HAP-1 (cell line): Measurements from ENCODE around the gene CD300LF.

ENCODE experiments used
- DNase-seq, 2 experiments: peaks; one replicate each; pipeline ENCODE4 v3.0.0-alpha.2; 2016 to 2020; ENCODE audit warnings: low spot score in 2 of 2
- H3K27me3 ChIP-seq: fragments of 250-450 bp; sonication (Bioruptor Pico); 2 replicates; pipeline ENCODE4 v1.5.1; 2020; ENCODE audit warnings: low read depth, mild to moderate bottlenecking, moderate library complexity
- H3K36me3 ChIP-seq: fragments of 250-450 bp; sonication (Bioruptor Pico); replicated peaks from 2 replicates; pipeline ENCODE4 v1.5.1; 2020; ENCODE audit warnings: mild to moderate bottlenecking
- H3K4me1 ChIP-seq: fragments of 250-450 bp; sonication (Bioruptor Pico); 2 replicates; pipeline ENCODE4 v1.5.1; 2020; ENCODE audit warnings: mild to moderate bottlenecking
- H3K4me3 ChIP-seq: fragments of 250-450 bp; sonication (Bioruptor Pico); 2 replicates; pipeline ENCODE4 v1.5.1; 2020; ENCODE audit warnings: mild to moderate bottlenecking, moderate library complexity
- H3K9me3 ChIP-seq: fragments of 250-450 bp; sonication (Bioruptor Pico); 2 replicates; pipeline ENCODE4 v1.5.1; 2020; ENCODE audit warnings: mild to moderate bottlenecking, moderate library complexity
- in situ Hi-C: fragments of 300-500 bp; cut with MboI; formaldehyde crosslinking; loops from 3 replicates; pipeline ENCODE4 v1.14.3; 2020; ENCODE audit warnings: low sequenced_read_pairs, inconsistent platforms, mixed read lengths

CD300LF gene

GRCh38 chr17:74712301-74712700, 422 bp downstream of the CD300LF start:
- no peak for DNase-seq
- Histone ChIP-seq H3K4me3 (no peak overlapping the region), H3K27me3 (peaks cover 5% of the 10 kb centered on the region; the same call in 1 of the 2 replicates), H3K9me3 (no peaks in the 10 kb centered on the region), H3K4me1 (no peaks in the 10 kb centered on the region; the same call in 1 of the 2 replicates), H3K36me3 (no peaks in the 10 kb centered on the region)
- in situ Hi-C loops: no loop called here

- Histone ChIP-seq H3K4me3 (no peak overlapping the region), H3K4me1 (no peaks in the 10 kb centered on the region; the same call in 1 of the 2 replicates), H3K9me3 (no peaks in the 10 kb centered on the region), H3K27me3 (peaks cover 5% of the 10 kb centered on the region; the same call in 1 of the 2 replicates), H3K36me3 (no peaks in the 10 kb centered on the region)
- in situ Hi-C loops: no loop called here
- DNase-seq: no peak
These were observed 1.5 kb downstream of the CD300LF start for GRCh38 chr17:74711058-74711824.

- Histone ChIP-seq H3K36me3 (no peaks in the 10 kb centered on the region), H3K9me3 (no peaks in the 10 kb centered on the region), H3K4me1 (no peaks in the 10 kb centered on the region; the same call in 1 of the 2 replicates), H3K4me3 (no peak overlapping the region), H3K27me3 (no peaks in the 10 kb centered on the region; the same call in 1 of the 2 replicates)
- in situ Hi-C loops: no loop called here
- DNase-seq: no peak
These were observed 8.2 kb downstream of the CD300LF start for GRCh38 chr17:74704544-74704943.

- H3K4me1 ChIP-seq: no peaks in the 10 kb centered on the region; the same call in 1 of the 2 replicates
- no peaks in the 10 kb centered on the region for H3K9me3 ChIP-seq
- H3K27me3 ChIP-seq: no peaks in the 10 kb centered on the region; the same call in 1 of the 2 replicates
- in situ Hi-C loops: no loop called here
- H3K36me3 ChIP-seq: no peaks in the 10 kb centered on the region
- H3K4me3 ChIP-seq: no peak overlapping the region
- no peak for DNase-seq
These were observed 9.4 kb downstream of the CD300LF start for GRCh38 chr17:74703311-74703710.

- no peaks in the 10 kb centered on the region for H3K36me3 ChIP-seq
- no peaks in the 10 kb centered on the region for H3K9me3 ChIP-seq
- no peak overlapping the region for H3K4me3 ChIP-seq
- in situ Hi-C loops: no loop called here
- no peak for DNase-seq
- H3K27me3 ChIP-seq: peaks cover 2% of the 10 kb centered on the region; the same call in 1 of the 2 replicates
- no peaks in the 10 kb centered on the region for H3K4me1 ChIP-seq
These were observed 10.4 kb downstream of the CD300LF start for GRCh38 chr17:74702116-74702871.

GRCh38 chr17:74699236-74699635, 13.5 kb downstream of the CD300LF start:
- no peaks in the 10 kb centered on the region for H3K9me3 ChIP-seq
- H3K27me3 ChIP-seq: 0 out of 2 replicates have a peak, but pooled peaks cover 2% of the 10 kb centered on the region
- no peak overlapping the region for H3K4me3 ChIP-seq
- in situ Hi-C loops: no loop called here
- H3K4me1 ChIP-seq: no peaks in the 10 kb centered on the region
- no peaks in the 10 kb centered on the region for H3K36me3 ChIP-seq
- DNase-seq: no peak

GRCh38 chr17:74698069-74698468, 14.7 kb downstream of the CD300LF start:
- in situ Hi-C loops: no loop called here
- Histone ChIP-seq H3K4me3 (no peak overlapping the region), H3K27me3 (0 out of 2 replicates have a peak, but pooled peaks cover 2% of the 10 kb centered on the region), H3K9me3 (no peaks in the 10 kb centered on the region), H3K4me1 (no peaks in the 10 kb centered on the region), H3K36me3 (no peaks in the 10 kb centered on the region)
- DNase-seq: no peak

- in situ Hi-C loops: no loop called here
- no peaks in the 10 kb centered on the region for H3K36me3 ChIP-seq
These were observed 15.2 kb downstream of the CD300LF start for GRCh38 chr17:74697515-74697914.

GRCh38 chr17:74695629-74696028, 17.1 kb downstream of the CD300LF start:
- no peak overlapping the region for H3K4me3 ChIP-seq
- H3K36me3 ChIP-seq: no peaks in the 10 kb centered on the region
- no peaks in the 10 kb centered on the region for H3K4me1 ChIP-seq
- no peak for DNase-seq
- in situ Hi-C loops: no loop called here
- 0 out of 2 replicates have a peak, but pooled peaks cover 2% of the 10 kb centered on the region for H3K27me3 ChIP-seq
- H3K9me3 ChIP-seq: no peaks in the 10 kb centered on the region

More at GRCh38 chr17:74697515-74697914, 15.2 kb downstream of the CD300LF start:
- no peaks in the 10 kb centered on the region for H3K9me3 ChIP-seq
- H3K4me1 ChIP-seq: no peaks in the 10 kb centered on the region
- no peak overlapping the region for H3K4me3 ChIP-seq
- DNase-seq: no peak
- 0 out of 2 replicates have a peak, but pooled peaks cover 2% of the 10 kb centered on the region for H3K27me3 ChIP-seq

- no peak for DNase-seq
- H3K27me3 ChIP-seq: peaks cover 5% of the 10 kb centered on the region; the same call in 1 of the 2 replicates
- no peak overlapping the region for H3K4me3 ChIP-seq
- no peaks in the 10 kb centered on the region for H3K36me3 ChIP-seq
- H3K9me3 ChIP-seq: no peaks in the 10 kb centered on the region
- no peaks in the 10 kb centered on the region for H3K4me1 ChIP-seq
- in situ Hi-C loops: no loop called here
These were observed 18.6 kb downstream of the CD300LF start for GRCh38 chr17:74694081-74694480.

- Histone ChIP-seq H3K4me1 (no peaks in the 10 kb centered on the region), H3K9me3 (no peaks in the 10 kb centered on the region), H3K36me3 (no peaks in the 10 kb centered on the region), H3K4me3 (no peak overlapping the region), H3K27me3 (peaks cover 9% of the 10 kb centered on the region; the same call in 1 of the 2 replicates)
- DNase-seq: no peak
- in situ Hi-C loops: no loop called here
These were observed 21.6 kb downstream of the CD300LF start for GRCh38 chr17:74691151-74691550.

GRCh38 chr17:74690409-74690825, 22.3 kb downstream of the CD300LF start:
- no peaks in the 10 kb centered on the region for H3K9me3 ChIP-seq
- peaks cover 9% of the 10 kb centered on the region; the same call in 1 of the 2 replicates for H3K27me3 ChIP-seq
- in situ Hi-C loops: no loop called here
- no peak overlapping the region for H3K4me3 ChIP-seq
- no peak for DNase-seq
- H3K36me3 ChIP-seq: no peaks in the 10 kb centered on the region
- no peaks in the 10 kb centered on the region for H3K4me1 ChIP-seq

GRCh38 chr17:74687886-74688285, 24.8 kb downstream of the CD300LF start:
- Histone ChIP-seq H3K4me1 (no peaks in the 10 kb centered on the region), H3K27me3 (peaks cover 9% of the 10 kb centered on the region), H3K9me3 (no peaks in the 10 kb centered on the region), H3K4me3 (no peak overlapping the region), H3K36me3 (no peaks in the 10 kb centered on the region)
- in situ Hi-C loops: no loop called here
- DNase-seq: no peak

- Histone ChIP-seq H3K4me3 (no peak overlapping the region), H3K4me1 (no peaks in the 10 kb centered on the region), H3K9me3 (no peaks in the 10 kb centered on the region), H3K36me3 (no peaks in the 10 kb centered on the region), H3K27me3 (peaks cover 9% of the 10 kb centered on the region)
- in situ Hi-C loops: no loop called here
- DNase-seq: no peak
These were observed 26.0 kb downstream of the CD300LF start for GRCh38 chr17:74686761-74687160.
